GM12873 (cell line): ENCODE measurements around the gene PRDX3.

Experiments
- TF ChIP-seq, protein P1 (sequence below): IDR thresholded peaks from 2 replicates; pipeline ENCODE4 v1.5.1; 2012; ENCODE audit warnings: low read depth, mild to moderate bottlenecking, moderate library complexity, low read length, control low read depth; ENCODE audit not compliant: insufficient read depth; ENCODE audit errors: missing control alignments

The PRDX3 gene

DNA sequence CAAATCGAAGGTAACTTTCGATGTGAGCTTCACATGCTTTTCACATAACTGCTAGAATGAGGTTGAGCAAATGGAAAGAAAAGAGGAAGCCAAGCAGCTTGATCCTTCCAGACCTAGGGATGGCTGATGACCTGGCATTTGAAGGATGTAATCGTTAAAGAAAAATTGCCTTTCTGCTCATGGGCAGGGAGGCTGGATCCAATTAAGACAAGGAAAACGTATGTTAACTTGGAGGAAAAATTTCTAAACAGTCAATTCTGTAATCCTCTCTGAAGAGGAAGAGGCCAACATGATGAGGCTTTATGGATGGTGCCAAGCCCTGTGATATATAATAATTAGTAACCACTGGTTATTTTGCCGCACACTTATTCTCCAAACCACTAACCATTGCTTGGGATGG lies 41.3 kb upstream of the PRDX3 start:
- TF ChIP-seq, protein P1, sequence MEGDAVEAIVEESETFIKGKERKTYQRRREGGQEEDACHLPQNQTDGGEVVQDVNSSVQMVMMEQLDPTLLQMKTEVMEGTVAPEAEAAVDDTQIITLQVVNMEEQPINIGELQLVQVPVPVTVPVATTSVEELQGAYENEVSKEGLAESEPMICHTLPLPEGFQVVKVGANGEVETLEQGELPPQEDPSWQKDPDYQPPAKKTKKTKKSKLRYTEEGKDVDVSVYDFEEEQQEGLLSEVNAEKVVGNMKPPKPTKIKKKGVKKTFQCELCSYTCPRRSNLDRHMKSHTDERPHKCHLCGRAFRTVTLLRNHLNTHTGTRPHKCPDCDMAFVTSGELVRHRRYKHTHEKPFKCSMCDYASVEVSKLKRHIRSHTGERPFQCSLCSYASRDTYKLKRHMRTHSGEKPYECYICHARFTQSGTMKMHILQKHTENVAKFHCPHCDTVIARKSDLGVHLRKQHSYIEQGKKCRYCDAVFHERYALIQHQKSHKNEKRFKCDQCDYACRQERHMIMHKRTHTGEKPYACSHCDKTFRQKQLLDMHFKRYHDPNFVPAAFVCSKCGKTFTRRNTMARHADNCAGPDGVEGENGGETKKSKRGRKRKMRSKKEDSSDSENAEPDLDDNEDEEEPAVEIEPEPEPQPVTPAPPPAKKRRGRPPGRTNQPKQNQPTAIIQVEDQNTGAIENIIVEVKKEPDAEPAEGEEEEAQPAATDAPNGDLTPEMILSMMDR: no peak

DNA sequence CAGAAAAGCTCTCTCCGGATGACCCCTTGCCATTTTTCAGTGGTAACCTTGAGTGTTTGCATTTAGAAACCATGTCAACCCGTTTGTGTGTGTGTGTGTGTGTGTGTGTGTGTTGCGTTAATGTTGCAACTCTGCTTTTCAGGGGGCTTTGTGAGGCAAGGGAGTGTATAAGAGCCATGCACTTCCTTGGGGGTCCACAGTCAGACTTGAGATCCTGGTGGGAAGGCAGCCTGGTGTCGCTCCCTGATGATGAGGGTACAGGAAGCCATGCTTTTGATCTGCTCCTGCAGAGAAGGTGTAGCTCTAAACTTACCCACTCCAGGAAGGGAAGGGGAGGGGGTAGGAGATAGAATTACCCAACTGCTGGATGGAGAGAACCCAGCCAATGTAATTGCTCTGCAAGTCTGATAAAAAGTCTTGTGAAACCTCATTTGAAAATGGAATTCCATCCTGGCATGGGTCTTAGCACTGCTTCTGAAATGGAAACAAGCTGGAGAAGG lies 39.4 kb upstream of the PRDX3 start:
- TF ChIP-seq, protein P1: no peak

DNA sequence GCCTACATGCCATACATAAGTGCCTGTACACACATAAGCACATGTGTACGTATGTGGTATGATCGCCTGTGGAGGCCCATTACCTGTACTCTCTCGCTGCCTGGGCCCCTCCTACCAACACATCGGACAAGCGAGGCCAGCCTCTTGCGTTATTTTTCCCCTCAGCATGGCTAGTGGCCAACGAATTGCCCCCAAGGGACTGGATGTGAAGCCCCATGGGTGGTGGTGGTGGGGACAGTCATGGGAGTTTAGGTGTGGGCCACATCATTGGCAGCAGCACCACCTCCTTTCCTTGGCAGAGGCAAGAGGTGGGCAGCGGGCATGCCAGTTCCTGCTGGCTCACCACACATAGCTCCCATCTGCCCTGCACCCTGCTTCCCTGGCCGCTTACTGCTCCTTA lies 38.8 kb upstream of the PRDX3 start:
- TF ChIP-seq, protein P1: no peak

DNA sequence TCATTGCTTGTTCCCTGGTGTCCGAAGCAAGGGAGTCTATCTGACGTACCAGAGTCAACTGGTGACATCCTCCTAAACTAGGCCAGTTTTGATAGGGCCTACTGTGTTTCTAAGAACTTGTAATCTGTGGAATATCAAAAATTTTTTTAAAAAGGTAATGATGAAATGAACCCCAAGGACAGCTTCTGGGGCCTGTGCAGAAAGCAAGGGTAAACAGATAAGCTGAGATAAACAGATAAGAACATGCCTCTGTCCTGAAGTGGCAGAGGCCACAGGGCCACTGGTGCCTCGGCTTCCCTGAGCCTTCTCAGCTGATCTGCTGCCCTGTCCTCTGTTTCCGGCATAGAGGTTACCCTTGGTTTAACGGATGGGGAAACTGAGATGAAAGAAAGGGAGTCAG lies 37.5 kb upstream of the PRDX3 start:
- TF ChIP-seq, protein P1: no peak

DNA sequence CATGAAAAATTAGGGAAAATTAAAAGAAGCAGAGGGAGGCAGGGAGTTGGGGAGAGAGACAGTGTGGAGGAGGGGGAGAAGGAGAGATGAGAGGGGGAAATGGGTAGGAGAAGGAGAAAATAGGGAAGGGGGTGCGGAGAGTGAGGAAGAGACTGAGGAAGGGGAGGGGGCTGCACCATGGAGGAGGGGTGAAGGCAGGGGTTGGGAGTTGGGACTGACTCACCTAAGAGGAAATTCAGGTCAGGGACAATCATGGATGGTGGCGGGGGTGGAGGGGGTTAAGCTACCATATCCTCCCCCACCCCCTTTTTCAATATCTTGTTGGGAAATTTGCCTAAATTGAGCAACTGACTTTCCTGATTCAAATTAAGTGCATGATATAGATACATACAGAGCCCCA lies 36.8 kb upstream of the PRDX3 start:
- TF ChIP-seq, protein P1: no peak

DNA sequence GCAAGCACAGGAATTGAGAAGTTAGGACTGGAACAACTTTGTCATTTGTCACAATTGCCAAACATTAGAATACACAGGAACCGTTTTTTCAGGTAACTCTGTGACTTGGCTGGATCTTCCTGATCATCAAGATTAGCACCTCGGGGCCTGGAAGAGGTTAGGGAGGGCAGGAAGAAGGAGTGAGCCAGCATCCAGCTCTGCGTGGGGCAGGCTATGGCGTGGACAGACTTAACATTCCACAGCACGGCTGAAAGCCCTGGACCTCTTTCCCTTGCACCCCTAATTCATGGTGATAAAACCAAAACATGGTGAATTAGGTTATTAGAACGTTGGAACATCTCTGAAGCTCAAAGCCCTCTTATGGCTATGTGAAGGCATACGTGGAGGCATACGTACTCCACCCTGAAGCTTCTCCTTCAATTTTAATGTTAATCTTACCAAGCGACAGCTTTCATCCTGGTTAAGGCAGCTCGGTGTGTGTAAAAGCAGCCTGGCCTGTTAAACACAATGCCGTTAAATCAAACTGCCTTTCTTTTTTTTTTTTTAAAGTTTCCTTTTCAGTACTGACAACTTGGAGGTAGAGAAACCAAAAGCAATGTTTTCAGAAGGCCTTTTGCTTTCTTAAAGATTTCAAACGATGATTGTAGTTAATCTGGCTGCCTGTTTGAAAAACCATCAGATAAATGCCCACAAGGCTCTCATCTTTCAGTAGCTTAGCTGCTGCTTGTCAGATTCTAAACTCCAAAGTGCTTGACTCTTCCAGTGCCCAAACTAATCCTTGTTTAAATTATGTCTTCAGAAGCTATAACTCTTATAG lies 33.2 kb upstream of the PRDX3 start:
- TF ChIP-seq, protein P1: no peak

DNA sequence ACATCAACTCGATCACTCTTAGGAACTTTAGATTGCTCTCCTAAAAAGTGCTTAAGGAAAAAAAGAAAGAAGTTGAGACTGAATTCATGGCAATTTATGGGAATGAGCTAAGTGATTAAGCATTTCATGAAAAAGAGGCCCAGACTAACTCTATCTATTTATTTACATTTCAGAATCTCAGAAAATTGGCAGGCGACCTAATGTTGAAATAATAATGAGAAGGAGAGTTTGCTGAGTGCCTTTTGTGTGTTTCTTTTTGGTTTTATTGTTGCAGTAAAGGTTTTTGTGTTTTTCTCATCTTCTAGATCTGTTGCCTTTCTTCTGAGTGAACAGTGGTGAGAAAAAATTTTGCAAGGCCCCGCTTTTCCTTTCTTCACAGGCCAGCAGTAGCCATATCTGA lies 32.6 kb upstream of the PRDX3 start:
- TF ChIP-seq, protein P1: no peak
